MM.1S (cell line): ENCODE results near the gene CD244.

Source experiments
- DNase-seq: peaks from one replicate; pipeline ENCODE4 v3.0.0-alpha.2; 2015
- H2AFZ ChIP-seq: fragments of 300-600 bp; sonication (generic); 2 replicates; pipeline ENCODE4 v1.6.0; 2016; ENCODE audit warnings: antibody characterized with exemption, low read length
- H3F3A ChIP-seq: fragments of 300-600 bp; sonication (generic); 2 replicates; pipeline ENCODE4 v1.6.1; 2016; ENCODE audit warnings: mild to moderate bottlenecking, antibody characterized with exemption, low read length, moderate library complexity, mixed read lengths; ENCODE audit not compliant: insufficient read depth
- H3K27ac ChIP-seq: fragments of 300-600 bp; sonication (generic); 2 replicates; pipeline ENCODE4 v1.5.1; 2016; ENCODE audit warnings: mild to moderate bottlenecking, low read length
- H3K27me3 ChIP-seq: fragments of 300-600 bp; sonication (generic); replicated peaks from 2 replicates; pipeline ENCODE4 v1.6.0; 2016; ENCODE audit warnings: low read length; ENCODE audit not compliant: insufficient read depth
- H3K36me3 ChIP-seq: fragments of 300-600 bp; sonication (generic); replicated peaks from 2 replicates; pipeline ENCODE4 v1.6.1; 2016; ENCODE audit warnings: mild to moderate bottlenecking, low read length, mixed read lengths; ENCODE audit not compliant: insufficient read depth
- H3K4me1 ChIP-seq: fragments of 300-600 bp; sonication (generic); 2 replicates; pipeline ENCODE4 v1.6.1; 2016; ENCODE audit warnings: low read length, mixed read lengths
- H3K4me2 ChIP-seq: fragments of 300-600 bp; sonication (generic); 2 replicates; pipeline ENCODE4 v1.6.0; 2016; ENCODE audit warnings: low read depth, low read length
- H3K4me3 ChIP-seq: fragments of 300-600 bp; sonication (generic); 2 replicates; pipeline ENCODE4 v1.5.1; 2016; ENCODE audit warnings: low read length, mixed read lengths
- H3K79me2 ChIP-seq: fragments of 300-600 bp; sonication (generic); 2 replicates; pipeline ENCODE4 v1.6.1; 2016; ENCODE audit warnings: mixed run types, low read length, mixed read lengths
- H3K9ac ChIP-seq: fragments of 300-600 bp; sonication (generic); 2 replicates; pipeline ENCODE4 v1.6.1; 2016; ENCODE audit warnings: low read length, mixed read lengths
- H3K9me2 ChIP-seq: fragments of 300-600 bp; sonication (generic); replicated peaks from 2 replicates; pipeline ENCODE4 v1.6.1; 2016; ENCODE audit warnings: mild to moderate bottlenecking, low read length, mixed read lengths; ENCODE audit not compliant: insufficient read depth
- H3K9me3 ChIP-seq: fragments of 300-600 bp; sonication (generic); replicated peaks from 2 replicates; pipeline ENCODE4 v1.6.1; 2016; ENCODE audit warnings: mild to moderate bottlenecking, low read length, mixed read lengths; ENCODE audit not compliant: insufficient read depth
- H4K20me1 ChIP-seq: fragments of 300-600 bp; sonication (generic); 2 replicates; pipeline ENCODE4 v1.6.1; 2016; ENCODE audit warnings: mild to moderate bottlenecking, low read length, moderate library complexity, mixed read lengths; ENCODE audit not compliant: insufficient read depth
- CTCF ChIP-seq: fragments of 300-600 bp; sonication (generic); IDR thresholded peaks from 2 replicates; pipeline ENCODE4 v1.5.1; 2016; ENCODE audit warnings: antibody characterized with exemption, low read length, mixed read lengths
- EZH2 ChIP-seq: fragments of 300-600 bp; sonication (generic); optimal IDR thresholded peaks from 2 replicates; pipeline ENCODE3; 2017; ENCODE audit warnings: low read depth, mild to moderate bottlenecking, antibody characterized with exemption, low read length, mixed read lengths
- EZH2phosphoT487 ChIP-seq: fragments of 300-600 bp; sonication (generic); IDR thresholded peaks from 2 replicates; pipeline ENCODE4 v1.6.1; 2018; ENCODE audit warnings: antibody characterized with exemption, low read length

Gene CD244

GRCh38 chr1:160801836-160802580 lies 60.7 kb downstream of the CD244 start:
- H3K4me2 ChIP-seq: no peak overlapping the region
- H2AFZ ChIP-seq: no peak overlapping the region

GRCh38 chr1:160800645-160801408 lies 61.9 kb downstream of the CD244 start:
- H3K4me1 ChIP-seq: peaks cover 55% of the 10 kb centered on the region
- peaks cover 98% of the 10 kb centered on the region for H3K79me2 ChIP-seq

More at GRCh38 chr1:160801836-160802580, 60.7 kb downstream of the CD244 start:
- Histone ChIP-seq H3F3A (peaks cover 30% of the 10 kb centered on the region), H3K4me1 (peaks cover 54% of the 10 kb centered on the region), H3K9ac (no peak overlapping the region), H3K27ac (no peak overlapping the region), H4K20me1 (no peaks in the 10 kb centered on the region), H3K27me3 (no peaks in the 10 kb centered on the region), H3K36me3 (0 out of 2 replicates have a peak, but pooled peaks cover 6% of the 10 kb centered on the region), H3K9me3 (no peaks in the 10 kb centered on the region), H3K4me3 (no peak overlapping the region), H3K79me2 (peaks cover 99% of the 10 kb centered on the region), H3K9me2 (no peaks in the 10 kb centered on the region)
- DNase-seq: no peak
- no peak for TF ChIP-seq EZH2
- TF ChIP-seq EZH2phosphoT487: no peak
- TF ChIP-seq CTCF: no peak

GRCh38 chr1:160800142-160800541 lies 62.5 kb downstream of the CD244 start:
- Histone ChIP-seq H2AFZ (no peak overlapping the region), H3K36me3 (0 out of 2 replicates have a peak, but pooled peaks cover 6% of the 10 kb centered on the region), H3K27me3 (no peaks in the 10 kb centered on the region), H3K4me1 (peaks cover 59% of the 10 kb centered on the region), H3K9me3 (no peaks in the 10 kb centered on the region), H3K79me2 (peaks cover 97% of the 10 kb centered on the region), H3K4me2 (peak overlapping the region; percentile 89), H3F3A (peaks cover 49% of the 10 kb centered on the region), H3K27ac (no peak overlapping the region), H3K9me2 (no peaks in the 10 kb centered on the region), H4K20me1 (no peaks in the 10 kb centered on the region), H3K9ac (0 out of 2 replicates have a peak overlapping the region, but pooled peaks have one; percentile 1), H3K4me3 (peak overlapping the region; percentile 37)
- TF ChIP-seq CTCF (no peak), EZH2 (no peak), EZH2phosphoT487 (no peak)
- no peak for DNase-seq

More at GRCh38 chr1:160800645-160801408, 61.9 kb downstream of the CD244 start:
- Histone ChIP-seq H3K4me2 (peak overlapping the region; percentile 89), H4K20me1 (no peaks in the 10 kb centered on the region), H3K4me3 (peak overlapping the region; percentile 37), H3F3A (peaks cover 42% of the 10 kb centered on the region), H3K27ac (no peak overlapping the region), H3K36me3 (0 out of 2 replicates have a peak, but pooled peaks cover 6% of the 10 kb centered on the region), H3K9me2 (no peaks in the 10 kb centered on the region), H3K9me3 (no peaks in the 10 kb centered on the region), H3K9ac (no peak overlapping the region), H2AFZ (no peak overlapping the region), H3K27me3 (no peaks in the 10 kb centered on the region)
- TF ChIP-seq EZH2: no peak
- 0 out of 2 replicates have a peak, but pooled peaks have one; percentile 11 for TF ChIP-seq CTCF
- DNase-seq: peak; percentile 52
